Esophagus squamous epithelium (tissue), 5 donors: ENCODE data around the gene PTPRG. TPM values are rescaled to one million over a fixed set of nuclear protein-coding genes. Genes with fewer than 3 reads are reported as not detected.

Experiments used
- DNase-seq: peaks from one replicate; lab custom pipeline; 2025; lab: John Stamatoyannopoulos, UW
- H3K27ac ChIP-seq, 4 donors: fragments of 200-600 bp; sonication (generic); one replicate each; pipeline ENCODE4 v1.5.1; 2016 to 2019; ENCODE audit warnings: mild to moderate bottlenecking in 1 of 4
- H3K27me3 ChIP-seq, 4 donors: fragments of 200-600 bp; sonication (generic); 1 replicate in 3 of 4; 2 replicates in 1 of 4; pipeline versions ENCODE4 v1.5.1 to v1.6.0; 2017 to 2021; ENCODE audit warnings: antibody characterized with exemption in 1 of 4
- H3K36me3 ChIP-seq, 3 donors: fragments of 200-600 bp; sonication (generic); one replicate each; pipeline ENCODE4 v1.5.1; 2016 to 2019
- H3K4me1 ChIP-seq, 3 donors: fragments of 200-600 bp; sonication (generic); one replicate each; pipeline ENCODE4 v1.5.1; 2017 to 2019
- H3K4me3 ChIP-seq, 4 donors: fragments of 200-600 bp; sonication (generic); 1 replicate in 3 of 4; 2 replicates in 1 of 4; pipeline ENCODE4 v1.5.1; 2016 to 2019; ENCODE audit warnings: mild to moderate bottlenecking in 2 of 4, moderate library complexity in 1 of 4
- H3K9me3 ChIP-seq, 3 donors: fragments of 200-600 bp; sonication (generic); one replicate each; pipeline ENCODE4 v1.5.1; 2016 to 2019
- CTCF ChIP-seq, 6 experiments: fragments of 450-650 bp in 4 of 6; fragments of 200-600 bp in 2 of 6; sonication (generic) in 2 of 6; IDR thresholded peaks; one replicate each; pipeline ENCODE4 v1.5.1; 2016 to 2019; ENCODE audit warnings: antibody characterized with exemption in 6 of 6, mild to moderate bottlenecking in 4 of 6, moderate library complexity in 4 of 6
- POLR2A ChIP-seq, 4 donors: fragments of 450-650 bp; IDR thresholded peaks; one replicate each; pipeline ENCODE4 v1.6.1; 2017; ENCODE audit warnings: antibody characterized with exemption in 4 of 4, mild to moderate bottlenecking in 4 of 4, moderate library complexity in 3 of 4
- WGBS, 2 donors: methylation state at CpG; one replicate each; pipeline ENCODE4 v1.1.5; 2018; 5-methylcytosine and 5-hydroxymethylcytosine counted together
- intact Hi-C: fragments of 100-400 bp; cut with DNase I; formaldehyde crosslinking; loops from one replicate; pipeline ENCODE4 v1.15.0; 2022
- total RNA-seq, 4 donors: library from RNA; depleted of rRNA; stranded (reverse); fragments of >200 nt; gene quantifications; one replicate each; pipeline ENCODE4 v1.1.0, GENCODE V29; 2016
- donor health status: DM: yes; HTN: yes; CAD: no.

PTPRG gene
- total RNA-seq, 4 donors from 2014 or later, result 3.7 to 42.2 (median 15.2) TPM

GRCh38 chr3:61804782-61805181 is 243.4 kb downstream of the PTPRG start:
- Histone ChIP-seq H3K4me1 (peaks cover 0 to 49% (median 16%) of the 10 kb centered on the region in 3 donors), H3K27ac (peak overlapping the region in 3 of 4 donors; percentile 17 to 56 (median 36)), H3K36me3 (no peaks in the 10 kb centered on the region), H3K27me3 (no peaks in the 10 kb centered on the region), H3K9me3 (no peaks in the 10 kb centered on the region), H3K4me3 (no peak overlapping the region)
- intact Hi-C loops, result no loop called here
- no peak for TF ChIP-seq POLR2A (IDR thresholded peaks at IDR 0.05)
- TF ChIP-seq CTCF (IDR thresholded peaks at IDR 0.05), result no peak
- WGBS, 2 donors, result 94 to 100% methylated on average over 1 of the region's 1 CpG
- DNase-seq, result no peak

DNA sequence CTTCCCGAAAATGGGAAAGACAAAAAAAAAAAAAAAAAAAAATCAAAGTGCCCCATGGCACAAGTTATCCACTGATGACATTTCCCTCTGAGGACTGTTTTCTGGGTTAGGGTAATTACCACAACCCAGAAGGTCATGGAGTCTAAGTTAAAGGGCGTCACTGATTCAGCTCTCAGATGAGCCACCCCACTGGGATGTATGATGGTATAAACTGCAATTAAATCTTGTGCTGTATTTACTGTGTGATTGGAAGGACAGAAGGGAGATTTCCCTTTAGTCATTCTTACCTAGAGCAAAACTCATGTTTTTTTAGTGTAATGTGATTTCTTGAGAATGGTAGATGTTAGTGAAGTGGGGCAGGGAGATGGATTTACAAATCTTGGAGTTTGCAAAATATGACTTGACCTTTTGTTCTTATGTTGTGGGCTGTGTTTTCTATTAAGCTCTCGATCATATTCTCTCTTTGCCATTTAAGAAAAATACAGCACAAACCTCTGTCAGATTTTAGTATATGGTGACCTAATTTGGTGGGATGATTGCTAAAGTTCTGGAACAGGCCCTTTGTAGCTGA is 244.2 kb downstream of the PTPRG start:
- no peak for TF ChIP-seq POLR2A (IDR thresholded peaks at IDR 0.05)
- TF ChIP-seq CTCF (IDR thresholded peaks at IDR 0.05), result no peak
- intact Hi-C loops, result no loop called here
- no peak overlapping the region for H3K4me3 ChIP-seq
- H3K27ac ChIP-seq, result peak overlapping the region in 2 of 4 donors; percentile 3 to 56
- H3K4me1 ChIP-seq, result peaks cover 0 to 57% (median 19%) of the 10 kb centered on the region in 3 donors
- no peaks in the 10 kb centered on the region for H3K9me3 ChIP-seq
- WGBS, 2 donors, result 58 to 59% methylated on average over 3 of the region's 3 CpGs
- H3K27me3 ChIP-seq, result no peaks in the 10 kb centered on the region
- DNase-seq, result no peak
- H3K36me3 ChIP-seq, result no peaks in the 10 kb centered on the region

DNA sequence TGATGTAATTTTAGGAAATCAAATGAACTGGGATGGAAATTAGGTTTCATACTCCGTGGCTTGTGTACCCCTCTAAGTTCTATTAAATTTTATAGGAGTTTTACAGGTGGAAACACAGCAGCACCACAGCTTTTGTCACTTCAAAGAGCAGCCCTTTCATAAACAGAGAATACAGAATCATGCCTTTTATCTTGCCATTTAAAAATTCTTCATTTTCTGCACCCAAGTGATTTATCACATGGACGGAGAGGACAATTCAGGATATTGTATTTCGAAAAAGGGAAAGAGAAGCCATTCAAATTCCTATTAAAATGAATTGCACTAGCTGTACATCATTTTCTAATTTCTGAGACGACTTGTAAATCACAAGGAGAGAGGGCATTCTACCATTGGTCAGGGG is 245.4 kb downstream of the PTPRG start:
- Histone ChIP-seq H3K36me3 (no peaks in the 10 kb centered on the region), H3K27ac (peak overlapping the region in 1 of 4 donors; percentile 4), H3K4me1 (peaks cover 0 to 61% (median 19%) of the 10 kb centered on the region in 3 donors), H3K27me3 (no peaks in the 10 kb centered on the region), H3K4me3 (no peak overlapping the region), H3K9me3 (no peaks in the 10 kb centered on the region)
- DNase-seq, result no peak
- WGBS, 2 donors, result 74 to 86% methylated on average over 4 of the region's 4 CpGs
- TF ChIP-seq POLR2A (IDR thresholded peaks at IDR 0.05) (no peak), CTCF (IDR thresholded peaks at IDR 0.05) (no peak)
- intact Hi-C loops, result no loop called here

DNA sequence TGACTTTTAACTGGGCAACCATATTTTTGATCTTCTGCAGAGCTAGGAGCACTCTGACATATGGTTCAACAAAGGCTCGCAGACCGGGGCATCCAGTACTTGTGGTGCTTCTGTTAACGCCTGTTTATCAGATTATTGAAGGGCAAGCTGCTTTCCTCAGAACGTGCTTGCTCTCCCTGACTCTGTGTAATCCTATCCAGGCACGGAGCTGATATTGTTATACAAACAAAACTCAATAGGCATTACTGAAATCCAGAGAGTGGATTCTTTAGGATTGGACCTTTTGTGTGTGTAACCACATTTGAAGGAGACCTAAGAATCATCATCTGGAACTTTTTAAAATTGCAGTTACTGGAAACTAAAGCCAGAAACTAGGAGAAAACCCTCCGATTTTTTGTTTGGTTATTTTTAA is 246.5 kb downstream of the PTPRG start:
- no peak for TF ChIP-seq CTCF (IDR thresholded peaks at IDR 0.05)
- no peak for TF ChIP-seq POLR2A (IDR thresholded peaks at IDR 0.05)
- H3K36me3 ChIP-seq, result no peaks in the 10 kb centered on the region
- no peak for DNase-seq
- H3K27ac ChIP-seq, result peak overlapping the region in 2 of 4 donors; percentile 10 to 26
- H3K9me3 ChIP-seq, result no peaks in the 10 kb centered on the region
- intact Hi-C loops, result no loop called here
- peaks cover 0 to 55% (median 19%) of the 10 kb centered on the region in 3 donors for H3K4me1 ChIP-seq
- WGBS, 2 donors, result 45 to 62% methylated on average over 6 of the region's 6 CpGs
- no peak overlapping the region for H3K4me3 ChIP-seq
- H3K27me3 ChIP-seq, result no peaks in the 10 kb centered on the region

DNA sequence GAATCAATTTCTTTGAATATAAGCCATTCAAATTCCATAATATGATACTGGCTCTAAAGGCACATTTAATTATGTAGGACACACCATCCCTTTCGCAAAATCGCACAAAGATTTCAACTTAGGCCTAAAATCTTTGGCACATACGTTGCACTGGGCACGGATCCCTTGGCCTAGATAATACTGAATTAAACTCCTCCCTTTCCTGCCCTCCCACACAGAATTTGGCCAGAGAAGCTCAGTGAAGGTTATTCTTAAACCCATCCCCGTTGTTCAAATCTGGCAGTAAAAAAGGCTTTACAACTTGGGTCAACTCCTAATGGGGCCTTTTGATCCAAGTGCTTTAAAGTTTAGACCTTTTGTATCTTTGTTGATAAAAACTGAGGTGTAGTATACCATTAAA is 247.2 kb downstream of the PTPRG start:
- no peak for TF ChIP-seq CTCF (IDR thresholded peaks at IDR 0.05)
- no peak for TF ChIP-seq POLR2A (IDR thresholded peaks at IDR 0.05)
- Histone ChIP-seq H3K27me3 (no peaks in the 10 kb centered on the region), H3K36me3 (no peaks in the 10 kb centered on the region), H3K4me3 (no peak overlapping the region), H3K27ac (peak overlapping the region in 3 of 4 donors; percentile 6 to 26 (median 10)), H3K4me1 (peaks cover 0 to 53% (median 19%) of the 10 kb centered on the region in 3 donors), H3K9me3 (no peaks in the 10 kb centered on the region)
- no peak for DNase-seq
- WGBS, 2 donors, result 28 to 37% methylated on average over 5 of the region's 5 CpGs
- intact Hi-C loops, result no loop called here
